Fibroblast of skin of abdomen (primary cell): ENCODE measurements around the gene ANO1.
A peak's percentile ranks its signal among the peaks of the same experiment; 100 is the strongest.

Experiments used
- DNase-seq: peaks from one replicate; pipeline ENCODE4 v3.0.0-alpha.2; 2013

The ANO1 gene

DNA sequence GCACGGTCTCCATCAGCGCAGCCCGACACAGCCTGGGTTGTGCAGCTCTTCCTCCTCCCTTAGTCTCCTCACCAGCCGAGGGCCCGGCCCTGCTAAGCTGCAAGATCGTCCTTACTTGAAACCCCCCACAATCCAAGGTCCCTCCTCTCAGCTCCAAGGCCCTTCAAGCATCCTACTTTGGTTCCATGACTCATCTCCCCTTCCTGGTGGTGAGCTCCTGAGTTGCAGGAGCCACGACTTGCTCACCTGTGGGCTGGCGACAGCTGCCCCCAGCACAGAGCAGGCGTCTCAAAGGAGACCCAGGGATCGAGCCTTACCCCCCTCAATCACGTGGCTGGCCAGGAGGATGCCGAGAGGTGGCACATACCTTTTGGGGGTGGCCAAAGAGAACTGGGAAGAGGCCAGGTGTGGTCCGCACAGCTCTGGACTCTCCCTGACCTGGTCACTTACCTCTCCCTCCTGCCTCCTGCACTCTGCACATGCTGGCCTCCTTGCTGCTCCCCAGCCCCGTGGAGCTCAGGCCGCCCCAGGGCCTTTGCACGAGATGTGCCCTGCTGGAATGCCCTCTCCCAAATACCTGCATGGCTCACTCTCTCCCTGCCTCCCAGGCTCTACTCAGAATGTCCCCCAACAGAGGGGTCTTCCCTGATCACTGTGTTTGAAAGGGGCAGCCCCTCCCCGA, 89.7 kb downstream of the ANO1 start:
- no peak for DNase-seq

- no peak for DNase-seq
Observed at GRCh38 chr11:70168405-70168754, 90.3 kb downstream of the ANO1 start.

GRCh38 chr11:70169127-70169526, 91.0 kb downstream of the ANO1 start:
- no peak for DNase-seq

DNA sequence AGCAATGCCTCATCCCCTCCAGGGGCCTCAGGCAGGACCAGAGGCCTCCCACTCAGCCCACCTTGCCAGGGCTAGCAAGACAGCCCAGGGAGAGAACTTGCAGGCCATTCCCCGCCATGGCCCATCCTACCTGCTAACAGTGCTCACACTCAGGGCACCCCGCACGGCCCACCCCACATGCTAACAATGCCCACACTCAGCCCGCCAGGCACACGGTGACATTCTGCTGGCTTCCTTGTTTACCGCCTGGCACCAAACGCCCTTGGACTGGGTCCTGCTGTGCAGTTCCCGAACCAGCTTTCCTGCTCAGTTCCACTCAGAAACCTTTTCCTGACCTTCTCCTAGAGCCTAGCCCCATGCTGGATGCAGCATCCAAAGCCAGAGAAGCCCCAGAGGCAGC, 91.5 kb downstream of the ANO1 start:
- DNase-seq = no peak

DNA sequence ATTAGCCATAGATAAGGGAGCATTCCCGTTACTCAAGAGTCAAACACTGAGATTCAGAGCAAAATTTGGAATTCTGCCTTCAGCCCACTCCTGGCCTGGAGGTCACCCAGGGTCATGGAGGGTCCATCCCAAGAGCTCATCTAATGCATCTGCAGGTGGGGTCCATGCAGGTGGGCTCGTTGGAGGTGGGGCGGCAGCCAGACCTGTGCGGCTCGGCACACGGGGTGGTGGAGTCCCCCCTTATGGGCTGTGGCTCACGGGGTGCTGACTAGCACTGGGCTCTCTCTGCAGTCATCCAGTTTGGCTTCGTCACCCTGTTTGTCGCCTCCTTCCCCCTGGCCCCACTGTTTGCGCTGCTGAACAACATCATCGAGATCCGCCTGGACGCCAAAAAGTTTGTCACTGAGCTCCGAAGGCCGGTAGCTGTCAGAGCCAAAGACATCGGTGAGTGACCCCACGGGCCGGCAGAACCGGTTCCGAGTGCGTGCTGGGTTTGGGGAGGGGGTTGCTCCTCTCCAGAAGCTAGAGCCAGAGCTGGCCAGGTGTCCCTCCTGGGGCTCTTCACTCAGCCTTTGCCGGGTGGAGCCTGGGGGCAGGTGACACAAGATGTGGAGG, 92.6 kb downstream of the ANO1 start:
- DNase-seq = no peak

- no peak for DNase-seq
Observed at GRCh38 chr11:70173018-70173417, 94.9 kb downstream of the ANO1 start.

DNA sequence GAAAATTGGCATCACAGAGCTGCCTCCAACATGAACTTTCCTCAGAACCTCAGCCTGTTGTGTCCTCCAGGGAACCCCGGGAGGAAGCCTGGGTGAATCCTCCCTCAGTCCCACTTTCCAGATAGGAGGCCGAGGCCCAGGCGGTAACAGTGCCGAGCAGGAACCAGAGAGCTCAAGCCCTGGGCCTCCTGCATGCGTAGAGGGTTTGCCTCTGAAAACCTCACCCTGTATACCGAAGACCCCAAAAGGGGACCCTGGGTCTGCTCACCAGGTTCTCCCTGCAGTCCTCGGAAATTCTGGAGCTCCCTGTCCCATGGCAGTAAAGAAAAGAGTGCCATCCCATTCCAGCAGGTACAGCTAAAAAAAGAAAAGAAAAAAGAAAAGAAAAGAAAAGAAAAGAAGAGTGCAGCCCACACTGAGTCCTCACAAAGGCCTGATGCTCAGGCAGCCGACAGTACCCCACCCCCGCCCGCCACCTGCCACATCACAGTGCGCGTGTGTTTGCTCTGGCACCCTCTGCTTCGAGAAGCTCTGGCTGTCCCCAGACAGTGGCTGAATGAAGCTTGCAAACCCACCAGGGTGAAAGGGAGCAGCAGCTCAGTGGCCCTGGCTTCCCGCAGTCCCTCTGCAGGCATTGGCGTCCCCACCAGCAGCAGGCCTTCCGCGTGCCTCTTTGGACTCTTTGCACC, 96.6 kb downstream of the ANO1 start:
- DNase-seq = no peak

DNA sequence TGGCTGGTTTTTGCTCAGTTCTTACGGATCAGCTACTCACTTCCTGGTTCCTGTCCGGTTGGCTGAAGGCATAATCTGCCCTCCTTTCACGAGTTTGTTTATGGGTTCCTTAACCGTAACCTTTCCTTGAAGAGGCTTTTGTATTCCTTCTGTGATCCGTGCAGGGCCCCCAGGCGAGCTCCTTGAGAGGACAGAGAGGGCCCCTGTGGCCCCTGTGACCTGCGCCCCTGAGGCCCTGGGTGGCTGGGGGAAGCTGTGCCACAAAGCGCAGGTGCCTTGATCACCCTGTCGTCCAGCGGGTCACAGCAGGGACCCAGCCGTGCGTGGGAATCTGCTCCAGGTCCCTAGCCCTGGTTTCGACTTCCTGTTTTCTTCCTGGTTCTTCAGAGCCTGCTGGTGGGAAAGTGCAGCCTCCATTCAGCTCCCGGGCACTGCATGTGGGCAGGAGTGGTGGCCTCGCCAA, 97.2 kb downstream of the ANO1 start:
- no peak for DNase-seq

GRCh38 chr11:70176940-70177689, 99.0 kb downstream of the ANO1 start:
- DNase-seq = no peak

- no peak for DNase-seq
Observed at GRCh38 chr11:70180906-70181305, 102.8 kb downstream of the ANO1 start.

GRCh38 chr11:70182266-70182665, 104.1 kb downstream of the ANO1 start:
- DNase-seq = no peak

DNA sequence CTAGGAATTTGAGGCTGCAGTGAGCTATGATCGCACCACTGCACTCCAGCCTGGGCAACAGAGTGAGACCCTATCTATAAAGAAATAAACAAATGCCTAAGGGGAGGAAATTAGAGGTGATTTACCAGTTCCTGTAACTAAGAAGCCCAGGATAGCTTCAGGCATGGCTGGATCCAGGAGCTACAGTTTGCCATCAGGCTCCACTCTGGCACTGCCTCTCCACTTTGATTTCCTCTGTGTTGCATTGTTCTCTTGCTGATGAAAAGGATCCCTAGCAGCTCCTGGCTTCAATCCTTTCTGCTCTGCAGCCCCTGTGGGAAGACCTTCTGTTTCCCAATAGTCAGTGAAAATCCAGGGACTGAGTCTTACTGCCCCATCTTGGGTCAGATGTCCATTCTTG, 104.9 kb downstream of the ANO1 start:
- DNase-seq = no peak

- no peak for DNase-seq
Observed at GRCh38 chr11:70183483-70184176, 105.5 kb downstream of the ANO1 start.

DNA sequence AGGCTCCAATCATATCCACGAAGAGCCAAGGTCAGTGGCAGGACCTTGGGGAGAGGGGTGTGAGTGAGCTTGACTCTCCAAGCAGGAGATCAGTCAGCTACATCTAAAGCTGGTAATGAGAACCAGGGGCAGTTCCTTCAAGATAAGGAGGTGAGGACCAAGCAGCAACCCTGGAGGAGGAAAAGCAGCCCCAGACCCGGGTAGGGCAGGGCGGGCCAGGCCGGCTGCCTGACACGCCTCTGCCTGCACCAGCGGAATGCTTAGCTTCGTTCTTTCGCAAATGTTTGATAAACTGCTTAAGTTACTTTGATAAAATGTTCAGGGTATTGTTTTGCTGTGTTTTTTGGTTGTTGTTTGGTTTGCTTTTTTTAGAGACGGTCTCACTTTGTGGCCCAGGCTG, 106.3 kb downstream of the ANO1 start:
- no peak for DNase-seq

DNA sequence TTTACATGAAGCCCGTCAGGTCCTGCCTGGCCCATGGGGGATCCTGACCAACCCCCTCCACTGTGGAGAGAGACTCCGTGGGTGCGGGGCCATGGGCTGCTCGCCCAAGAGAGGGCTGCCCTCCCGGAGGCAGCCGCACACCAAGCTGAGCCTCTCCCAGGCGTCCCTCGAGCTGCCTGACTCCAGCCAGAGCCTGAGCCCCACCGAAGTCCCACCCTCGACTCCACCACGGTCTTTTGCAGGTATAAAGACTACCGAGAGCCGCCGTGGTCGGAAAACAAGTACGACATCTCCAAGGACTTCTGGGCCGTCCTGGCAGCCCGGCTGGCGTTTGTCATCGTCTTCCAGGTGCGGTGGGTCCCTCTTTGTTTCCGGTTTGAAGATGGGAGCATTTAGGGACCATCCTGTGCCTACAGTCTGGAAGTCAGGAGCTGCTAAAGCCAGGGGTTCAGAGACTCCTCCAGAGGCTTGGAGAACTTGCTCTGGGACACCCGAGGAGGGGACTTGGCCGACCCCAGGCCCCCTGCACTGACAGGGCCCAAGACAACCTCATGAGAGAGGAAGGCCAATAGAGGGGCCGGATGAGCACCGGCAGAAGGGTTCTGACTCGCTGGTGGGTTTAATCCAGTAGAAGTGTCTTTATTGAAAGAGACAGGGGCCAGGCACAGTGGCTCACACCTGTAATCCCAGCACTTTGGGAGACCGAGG, 107.4 kb downstream of the ANO1 start:
- no peak for DNase-seq

GRCh38 chr11:70186420-70186819, 108.3 kb downstream of the ANO1 start:
- no peak for DNase-seq

DNA sequence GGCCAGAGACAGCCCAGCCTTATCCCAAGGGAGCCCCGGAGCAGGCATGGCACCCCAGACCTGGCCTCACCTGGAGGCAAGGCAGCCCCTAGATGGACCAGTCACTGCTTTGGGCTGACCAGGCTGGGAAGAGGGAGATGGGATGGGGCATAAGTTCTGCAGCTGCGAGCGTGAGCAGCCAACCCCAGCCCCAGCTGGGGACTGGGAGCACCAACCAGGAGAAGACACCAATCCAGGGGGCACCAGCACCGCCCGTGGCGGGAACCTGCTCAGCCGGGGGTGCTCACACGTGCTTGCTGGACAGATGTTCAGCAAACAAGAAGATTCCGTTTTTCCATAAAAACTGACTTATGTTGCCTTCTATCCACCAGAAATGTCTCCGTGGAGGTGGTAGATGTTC, 108.8 kb downstream of the ANO1 start:
- no peak for DNase-seq

DNA sequence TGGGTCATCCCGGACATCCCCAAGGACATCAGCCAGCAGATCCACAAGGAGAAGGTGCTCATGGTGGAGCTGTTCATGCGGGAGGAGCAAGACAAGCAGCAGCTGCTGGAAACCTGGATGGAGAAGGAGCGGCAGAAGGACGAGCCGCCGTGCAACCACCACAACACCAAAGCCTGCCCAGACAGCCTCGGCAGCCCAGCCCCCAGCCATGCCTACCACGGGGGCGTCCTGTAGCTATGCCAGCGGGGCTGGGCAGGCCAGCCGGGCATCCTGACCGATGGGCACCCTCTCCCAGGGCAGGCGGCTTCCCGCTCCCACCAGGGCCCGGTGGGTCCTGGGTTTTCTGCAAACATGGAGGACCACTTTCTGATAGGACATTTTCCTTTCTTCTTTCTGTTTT, 109.7 kb downstream of the ANO1 start:
- DNase-seq = no peak

DNA sequence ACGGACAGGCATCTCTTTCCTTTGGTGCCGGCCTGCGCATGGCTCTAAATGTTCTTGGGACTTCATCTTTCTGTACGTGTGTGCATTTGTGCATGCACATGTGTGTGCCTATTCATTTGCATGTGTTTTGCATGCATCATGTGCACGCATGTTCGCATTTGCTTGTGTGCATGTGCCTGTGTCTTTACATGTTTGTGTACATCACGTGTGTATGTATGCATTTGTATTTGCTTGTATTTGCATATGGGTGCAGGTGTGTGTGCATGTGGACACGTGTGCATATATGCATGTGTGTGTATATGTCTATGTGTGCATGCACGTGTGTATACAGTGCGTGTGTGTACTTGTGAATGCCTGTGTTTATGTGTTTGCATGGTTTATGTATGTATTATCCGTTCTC, 111.5 kb downstream of the ANO1 start:
- DNase-seq = no peak

DNA sequence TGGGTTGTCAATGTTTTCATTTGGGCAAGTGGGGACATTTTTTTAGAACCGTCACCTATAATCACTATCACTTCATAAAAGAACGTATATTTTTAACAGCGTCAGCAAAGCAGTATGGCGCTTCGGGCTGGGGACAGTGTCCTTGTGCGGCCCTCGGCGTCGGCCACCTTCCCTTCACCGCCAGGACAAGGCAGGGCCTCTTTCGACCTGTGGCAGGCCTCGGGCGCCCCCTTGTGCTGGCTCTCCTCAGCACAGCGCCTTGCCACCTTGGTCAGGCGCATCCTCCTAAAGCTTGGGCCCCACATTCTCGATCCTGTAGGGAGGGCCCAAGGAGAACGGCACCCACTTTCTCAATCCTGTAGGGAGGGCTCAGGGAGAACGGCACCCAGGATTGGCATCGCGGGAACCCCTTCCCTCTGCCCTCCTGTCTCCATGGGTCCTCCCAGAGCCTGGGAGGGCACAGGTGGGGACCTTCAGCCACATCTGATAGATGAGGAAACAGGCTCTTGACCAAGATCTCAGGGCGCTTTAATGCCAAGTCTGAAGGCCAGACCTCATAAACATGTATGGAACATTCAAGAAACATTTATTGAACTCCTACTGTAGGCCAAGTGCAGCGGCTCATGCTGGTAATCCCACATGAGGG, 113.5 kb downstream of the ANO1 start:
- DNase-seq = peak; percentile 33

GRCh38 chr11:70192666-70193410, 114.7 kb downstream of the ANO1 start:
- DNase-seq = no peak
